DOHH2 (cell line): ENCODE measurements around the gene LAGE3.

ENCODE experiments used
- CTCF ChIP-seq: fragments of 200-600 bp; sonication (generic); IDR thresholded peaks from one replicate; pipeline ENCODE4 v1.5.1; 2014; ENCODE audit warnings: antibody characterized with exemption, mild to moderate bottlenecking, low read depth, low read length; ENCODE audit not compliant: poor library complexity, severe bottlenecking
- EZH2phosphoT487 ChIP-seq: fragments of 200-600 bp; sonication (generic); IDR thresholded peaks from 2 replicates; pipeline ENCODE4 v1.6.1; 2017; ENCODE audit warnings: borderline replicate concordance, mild to moderate bottlenecking, antibody characterized with exemption, low read length, moderate library complexity, mixed read lengths

- TF ChIP-seq CTCF = no peak
- no peak for TF ChIP-seq EZH2phosphoT487
These were observed 34.6 kb upstream of the LAGE3 start for GRCh38 chrX:154513716-154514115.
